H7 (cell line): ENCODE measurements around the gene ANKRD12. TPM values are rescaled to one million over a fixed set of nuclear protein-coding genes. Genes with fewer than 3 reads are reported as not detected.

Source experiments
- DNase-seq: peaks from one replicate; pipeline ENCODE4 v3.0.0; 2012
- H3K27me3 ChIP-seq: 2 replicates; pipeline ENCODE4 v1.6.0; 2011; ENCODE audit warnings: mild to moderate bottlenecking, low read length; ENCODE audit not compliant: control insufficient read depth, insufficient read depth
- H3K36me3 ChIP-seq: replicated peaks from 2 replicates; pipeline ENCODE4 v1.5.1; 2011; ENCODE audit warnings: low read length; ENCODE audit not compliant: control insufficient read depth, insufficient read depth
- H3K4me3 ChIP-seq: 2 replicates; pipeline ENCODE4 v1.5.1; 2011; ENCODE audit warnings: low read depth, mild to moderate bottlenecking, control low read depth, low read length, moderate library complexity; ENCODE audit not compliant: insufficient read depth
- total RNA-seq: library from RNA; depleted of rRNA; stranded (reverse); fragments of >200 nt; shearing (Covaris generic); gene quantifications from 2 replicates; pipeline ENCODE4 v1.2.3, GENCODE V29; 2014

The ANKRD12 gene
- total RNA-seq, 1 experiment from 2014 or later: 3.2 TPM

- Histone ChIP-seq H3K27me3 (no peaks in the 10 kb centered on the region), H3K4me3 (no peak overlapping the region), H3K36me3 (peaks cover 27% of the 10 kb centered on the region)
- DNase-seq: no peak
These were observed 13.1 kb upstream of the ANKRD12 start for GRCh38 chr18:9123520-9123919.

GRCh38 chr18:9124824-9125223 is 11.8 kb upstream of the ANKRD12 start:
- Histone ChIP-seq H3K27me3 (no peaks in the 10 kb centered on the region), H3K36me3 (peaks cover 32% of the 10 kb centered on the region), H3K4me3 (no peak overlapping the region)
- DNase-seq: no peak

- no peak for DNase-seq
- Histone ChIP-seq H3K36me3 (peaks cover 33% of the 10 kb centered on the region), H3K4me3 (no peak overlapping the region), H3K27me3 (no peaks in the 10 kb centered on the region)
These were observed 10.2 kb upstream of the ANKRD12 start for GRCh38 chr18:9126337-9126736.

- H3K36me3 ChIP-seq: peaks cover 26% of the 10 kb centered on the region
These were observed 6.4 kb upstream of the ANKRD12 start for GRCh38 chr18:9130195-9130594.

DNA sequence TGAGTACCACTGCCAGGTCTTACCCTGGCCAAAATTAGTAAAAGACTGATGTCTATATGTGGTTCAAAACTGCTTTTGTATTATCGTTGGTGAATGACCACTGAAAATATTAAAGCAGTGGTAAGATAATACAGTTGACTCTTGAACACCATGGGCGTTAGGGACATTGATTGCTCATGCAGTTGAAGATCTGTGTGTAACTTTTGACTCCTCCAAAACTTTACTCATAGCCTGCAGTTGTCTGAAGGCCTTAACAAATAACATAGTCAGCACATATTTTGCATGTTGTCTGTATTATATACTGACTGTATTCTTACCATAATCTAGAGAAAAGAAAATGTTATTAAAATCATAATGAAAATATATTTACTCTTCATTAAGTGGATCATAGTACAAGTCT is 5.8 kb upstream of the ANKRD12 start:
- peaks cover 26% of the 10 kb centered on the region for H3K36me3 ChIP-seq
- no peaks in the 10 kb centered on the region for H3K27me3 ChIP-seq
- no peak for DNase-seq
- no peak overlapping the region for H3K4me3 ChIP-seq

More at GRCh38 chr18:9130195-9130594, 6.4 kb upstream of the ANKRD12 start:
- Histone ChIP-seq H3K27me3 (no peaks in the 10 kb centered on the region), H3K4me3 (no peak overlapping the region)
- DNase-seq: no peak

GRCh38 chr18:9132628-9133027 is 4.0 kb upstream of the ANKRD12 start:
- Histone ChIP-seq H3K27me3 (no peaks in the 10 kb centered on the region), H3K4me3 (no peak overlapping the region), H3K36me3 (peaks cover 18% of the 10 kb centered on the region)
- DNase-seq: no peak

DNA sequence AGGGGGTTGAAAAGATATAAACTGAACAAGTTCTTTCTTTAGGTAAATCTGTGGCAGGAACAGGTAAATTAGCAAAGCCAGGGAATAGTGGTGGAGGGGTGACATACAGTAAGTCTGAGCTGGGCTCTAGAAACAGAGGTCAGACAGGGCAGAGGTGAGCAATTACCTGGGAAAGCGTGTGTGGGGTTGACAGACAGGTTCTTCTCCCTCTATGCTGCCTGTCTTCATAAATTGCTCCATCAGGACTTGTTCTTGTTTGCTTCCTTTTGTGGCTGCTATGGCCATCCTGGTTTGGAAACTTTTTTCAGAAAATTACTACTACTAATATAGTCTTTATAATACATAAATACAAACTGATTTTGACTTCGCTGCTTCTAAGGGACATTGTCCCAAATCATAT is 3.4 kb upstream of the ANKRD12 start:
- Histone ChIP-seq H3K27me3 (no peaks in the 10 kb centered on the region), H3K4me3 (no peak overlapping the region), H3K36me3 (peaks cover 13% of the 10 kb centered on the region)
- no peak for DNase-seq

DNA sequence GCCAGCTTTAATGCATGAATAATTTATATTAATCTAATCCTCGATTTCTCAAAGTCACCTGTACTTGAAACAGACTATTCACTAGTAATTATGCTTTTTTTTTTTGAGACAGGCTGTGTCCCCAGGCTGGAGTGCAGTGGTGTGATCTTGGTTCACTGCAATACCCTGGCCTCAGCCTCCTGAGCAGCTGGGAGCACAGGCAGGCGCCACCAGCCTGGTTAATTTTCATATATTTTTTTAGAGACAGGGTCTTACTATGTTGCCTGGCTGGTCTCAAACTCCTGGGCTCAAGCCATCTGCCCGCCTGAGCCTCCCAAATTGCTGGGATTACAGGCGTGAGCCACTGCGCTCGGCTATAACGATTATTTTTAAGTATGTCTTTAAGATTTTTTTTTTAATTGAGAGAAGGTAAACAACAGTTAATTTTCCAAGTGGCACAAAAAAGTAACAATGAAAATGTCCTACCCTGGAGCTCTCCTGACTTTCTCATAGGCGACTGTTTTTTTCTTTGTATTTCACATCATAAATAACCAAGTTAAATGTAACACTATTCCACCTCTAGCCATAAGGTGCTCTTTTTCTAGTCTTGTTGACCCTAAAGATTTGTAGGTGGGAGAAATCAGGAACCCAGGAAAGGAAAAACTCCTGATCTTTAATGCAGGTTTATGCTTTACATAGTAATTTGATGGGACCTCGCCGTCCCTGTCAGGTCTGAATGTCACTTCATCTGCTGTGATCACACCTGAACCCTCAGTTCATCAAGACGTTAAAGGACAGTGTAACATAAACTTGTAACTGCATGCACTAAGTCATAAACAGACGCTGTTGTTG is 1.3 kb upstream of the ANKRD12 start:
- Histone ChIP-seq H3K27me3 (no peaks in the 10 kb centered on the region), H3K36me3 (peaks cover 5% of the 10 kb centered on the region), H3K4me3 (peak overlapping the region; percentile 95)
- peak; percentile 8 for DNase-seq

- H3K27me3 ChIP-seq: no peaks in the 10 kb centered on the region
- H3K4me3 ChIP-seq: peak overlapping the region; percentile 95
- peak; percentile 88 for DNase-seq
- H3K36me3 ChIP-seq: peaks cover 4% of the 10 kb centered on the region
These were observed 668 bp upstream of the ANKRD12 start for GRCh38 chr18:9135912-9136314.

GRCh38 chr18:9137168-9138066 is 836 bp downstream of the ANKRD12 start:
- H3K4me3 ChIP-seq: peak overlapping the region; percentile 95
- peak; percentile 91 for DNase-seq
- H3K36me3 ChIP-seq: peaks cover 2% of the 10 kb centered on the region
- H3K27me3 ChIP-seq: no peaks in the 10 kb centered on the region

DNA sequence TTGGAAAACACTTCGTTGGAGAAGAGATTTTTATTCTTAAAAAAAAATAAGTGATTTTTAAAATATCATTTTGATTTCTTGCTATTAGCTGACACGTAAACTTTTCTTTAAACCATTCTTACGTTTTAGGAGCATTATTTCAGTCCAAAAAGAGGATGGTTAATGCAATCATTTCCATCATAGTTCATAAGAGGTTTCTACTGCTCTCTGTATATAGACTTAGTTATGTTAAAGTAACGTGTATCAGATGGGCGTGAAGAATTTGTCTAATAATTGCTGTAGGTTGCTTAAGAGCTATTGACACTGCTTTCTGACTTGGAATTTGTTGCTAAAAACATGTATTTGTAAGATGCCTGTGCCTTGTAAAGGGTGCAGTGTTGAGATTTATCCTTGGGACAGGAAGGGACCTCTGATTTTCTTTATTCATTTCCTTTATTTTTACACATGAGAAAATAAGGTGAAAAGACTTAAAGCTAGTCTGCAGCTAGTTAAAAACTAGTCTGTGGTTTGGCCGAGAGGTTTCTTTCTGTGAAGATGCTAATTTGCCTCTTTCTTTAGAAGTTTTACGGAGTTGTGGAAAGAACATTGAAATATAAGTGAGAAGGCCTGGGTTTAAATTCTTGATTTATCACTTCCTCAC is 2.9 kb downstream of the ANKRD12 start:
- H3K4me3 ChIP-seq: no peak overlapping the region
- H3K27me3 ChIP-seq: no peaks in the 10 kb centered on the region
- DNase-seq: no peak
- H3K36me3 ChIP-seq: no peaks in the 10 kb centered on the region

DNA sequence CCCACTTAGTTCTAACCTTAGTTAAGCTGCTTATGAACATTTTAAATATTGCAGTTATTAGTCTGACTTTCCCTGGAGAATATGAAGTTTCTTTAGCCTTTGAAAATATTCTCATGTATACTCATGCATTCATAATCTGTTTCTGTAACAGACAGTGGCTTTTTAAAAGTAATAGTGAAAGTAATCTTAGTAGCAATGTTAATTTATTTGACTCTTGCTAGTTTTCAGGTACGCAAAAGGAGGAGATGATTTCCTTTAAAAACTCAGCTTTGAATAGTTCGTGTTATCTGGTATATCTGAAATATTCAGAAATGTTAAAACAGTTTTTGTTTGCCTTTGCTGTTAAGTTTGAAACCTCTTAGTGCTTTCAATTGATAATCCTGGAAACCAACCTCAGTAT is 3.8 kb downstream of the ANKRD12 start:
- DNase-seq: no peak
- H3K4me3 ChIP-seq: no peak overlapping the region
- no peaks in the 10 kb centered on the region for H3K36me3 ChIP-seq
- H3K27me3 ChIP-seq: no peaks in the 10 kb centered on the region

DNA sequence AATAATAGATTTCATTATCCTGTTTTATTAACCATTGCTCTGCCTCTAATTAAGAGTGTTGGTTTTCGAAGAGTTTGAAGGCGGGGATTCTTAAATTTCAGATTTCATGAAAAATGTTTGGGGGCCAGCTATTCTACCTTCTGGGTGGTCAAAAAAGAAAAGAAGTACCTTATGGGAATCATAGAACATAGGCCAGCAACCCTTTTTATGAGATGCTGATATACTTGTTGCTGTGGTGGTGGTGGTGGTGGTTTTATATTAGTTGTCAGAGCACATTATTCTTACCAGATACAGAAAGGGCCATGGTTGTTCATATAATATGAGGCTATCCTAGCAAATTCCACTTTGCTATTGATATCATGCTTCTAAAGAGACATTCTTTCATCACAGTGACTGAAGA is 4.4 kb downstream of the ANKRD12 start:
- no peak overlapping the region for H3K4me3 ChIP-seq
- no peaks in the 10 kb centered on the region for H3K36me3 ChIP-seq
- no peaks in the 10 kb centered on the region for H3K27me3 ChIP-seq
- no peak for DNase-seq

DNA sequence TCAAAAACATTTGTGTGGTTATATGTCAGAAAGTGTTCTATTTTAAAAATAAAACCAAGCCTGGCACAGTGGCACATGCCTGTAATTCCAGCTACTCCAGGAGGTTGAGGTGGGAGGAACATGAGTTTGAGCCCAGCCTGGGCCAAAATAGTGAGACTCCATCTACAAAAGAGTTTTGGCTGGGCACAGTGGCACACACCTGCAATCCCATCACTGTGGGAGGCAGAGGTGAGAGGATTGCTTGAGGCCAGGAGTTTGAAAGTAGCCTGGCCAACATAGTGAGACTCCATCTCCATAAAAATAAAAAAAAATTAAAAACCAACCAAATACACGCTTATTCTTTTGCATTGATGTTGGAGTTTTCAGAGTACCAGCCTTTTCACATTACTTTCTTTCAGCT is 9.6 kb downstream of the ANKRD12 start:
- Histone ChIP-seq H3K4me3 (no peak overlapping the region), H3K36me3 (no peaks in the 10 kb centered on the region), H3K27me3 (no peaks in the 10 kb centered on the region)
- no peak for DNase-seq
